ENCODE results near the gene TRPM6.

Gene TRPM6

DNA sequence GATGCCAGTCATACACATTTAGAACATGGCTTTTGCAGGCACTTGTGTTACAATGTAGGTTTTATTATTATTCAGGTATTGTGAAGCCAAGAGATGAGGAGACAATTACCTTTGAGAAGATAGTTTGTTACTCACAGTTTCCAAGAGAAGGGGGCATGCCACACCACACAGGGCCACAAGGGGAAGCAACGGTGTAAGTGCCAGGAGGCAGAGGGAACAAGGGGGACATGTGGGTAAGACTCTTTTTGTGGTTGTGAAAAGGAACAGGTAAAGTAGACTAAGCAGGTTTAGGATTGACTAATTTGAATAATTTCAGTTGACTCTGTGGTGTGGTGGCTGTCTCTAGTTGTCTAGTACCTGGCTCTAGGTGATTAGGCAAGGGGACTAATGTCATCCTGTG lies 191.2 kb downstream of the TRPM6 start:
- DNase-seq: no peak

DNA sequence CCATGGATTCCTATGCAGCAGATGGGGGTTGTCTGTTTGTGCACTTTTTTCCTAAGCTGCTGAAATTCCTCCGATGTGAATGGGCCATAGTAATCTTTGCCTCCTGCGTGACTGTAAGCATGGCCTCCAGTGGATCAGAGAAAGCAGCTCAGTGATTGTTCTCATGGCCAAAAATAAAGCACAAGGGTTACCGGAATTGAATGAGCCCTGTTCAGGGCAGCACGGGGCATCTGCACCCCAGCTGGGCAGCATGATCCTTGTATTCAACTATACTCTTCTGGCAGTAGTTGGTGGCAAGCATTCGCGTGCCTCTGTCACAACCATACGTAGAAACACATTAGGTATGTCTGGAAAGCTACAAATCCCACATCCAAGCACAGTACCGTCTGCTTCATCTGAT lies 196.7 kb downstream of the TRPM6 start:
- DNase-seq: no peak

DNA sequence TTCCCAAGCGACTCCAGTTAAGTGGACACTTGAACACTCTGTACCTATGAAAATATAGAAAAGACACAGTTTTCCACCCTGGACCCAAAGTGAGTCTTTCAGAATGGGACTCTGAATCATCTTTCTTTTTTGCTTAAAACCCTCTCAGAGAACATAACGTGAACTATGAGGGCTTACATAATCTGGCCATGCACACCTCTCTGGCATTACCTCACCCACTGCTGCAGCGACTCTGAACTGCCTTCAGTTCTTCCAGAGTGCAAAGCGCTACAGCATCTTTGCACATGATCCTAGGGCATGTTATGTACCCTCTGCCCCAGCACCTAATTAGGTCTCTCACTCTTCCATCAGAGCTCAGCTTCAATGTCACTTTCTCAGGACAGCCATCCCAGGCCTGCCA lies 204.4 kb downstream of the TRPM6 start:
- no peak for DNase-seq

DNA sequence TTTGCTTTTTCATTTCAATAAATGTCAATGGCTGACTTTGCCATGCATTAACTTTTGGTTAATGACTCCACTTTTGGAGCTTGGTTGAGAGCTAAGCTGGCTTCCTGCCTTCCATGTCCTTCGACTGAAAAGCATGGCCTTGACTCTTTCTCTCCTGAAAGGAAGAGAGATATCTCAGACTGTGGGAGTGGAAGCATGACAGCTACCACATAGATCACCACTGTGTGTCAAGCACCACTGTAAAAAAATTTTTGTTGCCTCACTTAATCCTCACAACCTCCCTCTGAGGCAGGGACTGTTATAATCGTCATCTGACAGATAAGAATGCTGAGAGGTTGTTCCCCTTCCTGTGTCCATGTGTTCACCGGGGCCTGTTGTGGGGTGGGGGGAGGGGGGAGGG lies 205.8 kb downstream of the TRPM6 start:
- DNase-seq: no peak

DNA sequence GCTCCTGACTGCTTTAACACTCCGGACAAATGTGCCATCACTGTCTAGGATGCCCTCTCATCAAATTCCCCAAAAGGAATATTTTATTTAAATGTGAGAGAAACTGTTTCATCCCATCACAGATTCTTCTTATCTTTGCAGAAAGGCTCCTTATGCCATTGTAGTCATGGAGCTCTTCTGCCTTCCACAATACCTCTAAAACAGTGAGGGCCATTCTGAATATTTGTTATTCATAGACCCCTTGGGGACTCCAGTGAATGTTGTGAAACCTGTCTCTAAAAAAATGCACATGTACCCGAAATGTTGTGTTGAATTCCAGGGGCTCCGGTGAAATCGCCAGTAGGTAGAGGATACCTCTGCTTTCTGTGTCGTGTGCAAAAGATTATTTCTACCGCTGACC lies 213.6 kb downstream of the TRPM6 start:
- DNase-seq: no peak

Data from fibroblast of skin of right quadriceps (primary cell).